ENCODE measurements around the gene EPB41L5.

EPB41L5 gene

GRCh38 chr2:120226316-120226715 lies 213.4 kb downstream of the EPB41L5 start:
- Mint-ChIP-seq H3K27ac (peak overlapping the region in 1 of 3 experiments; percentile 34), H3K9me3 (peaks cover under 1% of the 10 kb centered on the region), H3K4me3 (peak overlapping the region; percentile 22 to 45 (median 43)), H3K36me3 (ENCODE audit: low read depth) (peaks cover 11% of the 10 kb centered on the region), H3K4me1 (peaks cover 11% of the 10 kb centered on the region), H3K27me3 (ENCODE audit: low read depth) (peaks cover 56% of the 10 kb centered on the region)
- TF ChIP-seq, protein P1, sequence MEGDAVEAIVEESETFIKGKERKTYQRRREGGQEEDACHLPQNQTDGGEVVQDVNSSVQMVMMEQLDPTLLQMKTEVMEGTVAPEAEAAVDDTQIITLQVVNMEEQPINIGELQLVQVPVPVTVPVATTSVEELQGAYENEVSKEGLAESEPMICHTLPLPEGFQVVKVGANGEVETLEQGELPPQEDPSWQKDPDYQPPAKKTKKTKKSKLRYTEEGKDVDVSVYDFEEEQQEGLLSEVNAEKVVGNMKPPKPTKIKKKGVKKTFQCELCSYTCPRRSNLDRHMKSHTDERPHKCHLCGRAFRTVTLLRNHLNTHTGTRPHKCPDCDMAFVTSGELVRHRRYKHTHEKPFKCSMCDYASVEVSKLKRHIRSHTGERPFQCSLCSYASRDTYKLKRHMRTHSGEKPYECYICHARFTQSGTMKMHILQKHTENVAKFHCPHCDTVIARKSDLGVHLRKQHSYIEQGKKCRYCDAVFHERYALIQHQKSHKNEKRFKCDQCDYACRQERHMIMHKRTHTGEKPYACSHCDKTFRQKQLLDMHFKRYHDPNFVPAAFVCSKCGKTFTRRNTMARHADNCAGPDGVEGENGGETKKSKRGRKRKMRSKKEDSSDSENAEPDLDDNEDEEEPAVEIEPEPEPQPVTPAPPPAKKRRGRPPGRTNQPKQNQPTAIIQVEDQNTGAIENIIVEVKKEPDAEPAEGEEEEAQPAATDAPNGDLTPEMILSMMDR (IDR thresholded peaks at IDR 0.05; ENCODE audit: unreplicated experiment in 3 of 3): no peak

GRCh38 chr2:120227111-120227991 lies 214.5 kb downstream of the EPB41L5 start:
- H3K9me3 Mint-ChIP-seq: no peaks in the 10 kb centered on the region
- H3K36me3 Mint-ChIP-seq (ENCODE audit: low read depth): peaks cover 1% of the 10 kb centered on the region
- TF ChIP-seq, protein P1 (IDR thresholded peaks at IDR 0.05; ENCODE audit: unreplicated experiment in 3 of 3): no peak
- H3K27me3 Mint-ChIP-seq (ENCODE audit: low read depth): peaks cover 58% of the 10 kb centered on the region
- peak overlapping the region in 1 of 3 experiments; percentile 12 for H3K4me3 Mint-ChIP-seq
- H3K27ac Mint-ChIP-seq: no peak overlapping the region
- peaks cover 7% of the 10 kb centered on the region for H3K4me1 Mint-ChIP-seq

- no peaks in the 10 kb centered on the region for H3K36me3 Mint-ChIP-seq (ENCODE audit: low read depth)
- TF ChIP-seq, protein P1 (IDR thresholded peaks at IDR 0.05; ENCODE audit: unreplicated experiment in 3 of 3): no peak
- peaks cover 54% of the 10 kb centered on the region for H3K27me3 Mint-ChIP-seq (ENCODE audit: low read depth)
- H3K9me3 Mint-ChIP-seq: no peaks in the 10 kb centered on the region
- H3K27ac Mint-ChIP-seq: peak overlapping the region in 1 of 3 experiments; percentile 0
- peak overlapping the region in 1 of 3 experiments; percentile 5 for H3K4me3 Mint-ChIP-seq
- peaks cover 6% of the 10 kb centered on the region for H3K4me1 Mint-ChIP-seq
These were observed 215.6 kb downstream of the EPB41L5 start for GRCh38 chr2:120228503-120228902.
